Trophoblast cell (in vitro differentiated cells and primary cell): ENCODE measurements around the gene CCL26.

Experiments used
- DNase-seq, 2 donors: peaks; one replicate each; pipeline ENCODE4 v3.0.0-alpha.2; 2016
- H2AFZ ChIP-seq: 2 replicates; pipeline ENCODE4 v1.6.1; 2013; ENCODE audit warnings: low read length, moderate library complexity, mild to moderate bottlenecking; ENCODE audit not compliant: insufficient read depth, poor library complexity
- H2AK5ac ChIP-seq: 2 replicates; pipeline ENCODE4 v1.6.1; 2013; ENCODE audit warnings: mild to moderate bottlenecking, low read length
- H2BK120ac ChIP-seq: 2 replicates; pipeline ENCODE4 v1.6.1; 2013; ENCODE audit warnings: low read length, mild to moderate bottlenecking, moderate library complexity; ENCODE audit not compliant: insufficient read depth, poor library complexity
- H2BK12ac ChIP-seq: 2 replicates; pipeline ENCODE4 v1.6.1; 2013; ENCODE audit warnings: mild to moderate bottlenecking, low read length, moderate library complexity
- H2BK5ac ChIP-seq: 2 replicates; pipeline ENCODE4 v1.6.1; 2013; ENCODE audit warnings: low read length, low read depth, moderate library complexity, mild to moderate bottlenecking; ENCODE audit not compliant: poor library complexity
- H3K14ac ChIP-seq: 2 replicates; pipeline ENCODE4 v1.6.1; 2013; ENCODE audit warnings: mild to moderate bottlenecking, low read length
- H3K18ac ChIP-seq: 2 replicates; pipeline ENCODE4 v1.6.1; 2013; ENCODE audit warnings: mild to moderate bottlenecking, low read length
- H3K23ac ChIP-seq: 2 replicates; pipeline ENCODE4 v1.6.1; 2013; ENCODE audit warnings: low read length
- H3K27ac ChIP-seq: 2 replicates; pipeline ENCODE4 v1.5.1; 2013; ENCODE audit warnings: low read depth, mild to moderate bottlenecking, inconsistent platforms, low read length, moderate library complexity
- H3K27me3 ChIP-seq: 2 replicates; pipeline ENCODE4 v1.6.1; 2013; ENCODE audit warnings: inconsistent platforms, mild to moderate bottlenecking, low read length, moderate library complexity; ENCODE audit not compliant: insufficient read depth
- H3K36me3 ChIP-seq, 2 experiments: 1 replicate in 1 of 2; 2 replicates in 1 of 2; pipeline ENCODE4 v1.6.1; 2013; ENCODE audit warnings: low read length in 2 of 2, mild to moderate bottlenecking in 2 of 2, moderate library complexity in 1 of 2; ENCODE audit not compliant: insufficient read depth in 2 of 2, control insufficient read depth in 1 of 2
- H3K4ac ChIP-seq: 2 replicates; pipeline ENCODE4 v1.6.1; 2013; ENCODE audit warnings: low read depth, mild to moderate bottlenecking, low read length, moderate library complexity
- H3K4me1 ChIP-seq, 2 experiments: 1 replicate in 1 of 2; 2 replicates in 1 of 2; pipeline ENCODE4 v1.6.1; 2013; ENCODE audit warnings: low read length in 2 of 2, mild to moderate bottlenecking in 2 of 2, moderate library complexity in 1 of 2; ENCODE audit not compliant: insufficient read depth in 2 of 2, control insufficient read depth in 1 of 2
- H3K4me2 ChIP-seq: 2 replicates; pipeline ENCODE4 v1.6.1; 2013; ENCODE audit warnings: inconsistent platforms, mild to moderate bottlenecking, low read length, moderate library complexity
- H3K4me3 ChIP-seq: 2 replicates; pipeline ENCODE4 v1.5.1; 2013; ENCODE audit warnings: mild to moderate bottlenecking, low read depth, low read length, inconsistent platforms
- H3K79me1 ChIP-seq: one replicate; pipeline ENCODE4 v1.6.1; 2013; ENCODE audit warnings: low read length
- H3K79me2 ChIP-seq: 2 replicates; pipeline ENCODE4 v1.6.1; 2013; ENCODE audit warnings: low read length, mild to moderate bottlenecking; ENCODE audit not compliant: control insufficient read depth, insufficient read depth, poor library complexity
- H3K9ac ChIP-seq: 2 replicates; pipeline ENCODE4 v1.6.1; 2013; ENCODE audit warnings: mild to moderate bottlenecking, low read length
- H3K9me3 ChIP-seq: 2 replicates; pipeline ENCODE4 v1.6.1; 2013; ENCODE audit warnings: low read depth, mild to moderate bottlenecking, control low read depth, inconsistent platforms, low read length; ENCODE audit not compliant: insufficient read depth
- H4K12ac ChIP-seq: 2 replicates; pipeline ENCODE4 v1.6.1; 2013; ENCODE audit warnings: low read depth, mild to moderate bottlenecking, low read length, moderate library complexity
- H4K8ac ChIP-seq: 2 replicates; pipeline ENCODE4 v1.6.1; 2013; ENCODE audit warnings: low read depth, mild to moderate bottlenecking, low read length, moderate library complexity
- H4K91ac ChIP-seq: one replicate; pipeline ENCODE4 v1.6.1; 2013; ENCODE audit warnings: low read depth, mild to moderate bottlenecking, low read length, moderate library complexity
- WGBS: extraction: QIAGEN DNeasy Blood & Tissue Kit; methylation state at CpG from one replicate; pipeline ENCODE4 v1.1.7; 2013; ENCODE audit warnings: missing lambda C conversion rate; ENCODE audit not compliant: insufficient read length, insufficient coverage; ENCODE audit errors: extremely low coverage; 5-methylcytosine and 5-hydroxymethylcytosine counted together

The CCL26 gene

GRCh38 chr7:75734586-75735458 is 37.2 kb downstream of the CCL26 start:
- Histone ChIP-seq H3K14ac (no peak overlapping the region), H2AK5ac (no peak overlapping the region), H2BK5ac (no peak overlapping the region), H2BK12ac (no peak overlapping the region), H4K91ac (no peak overlapping the region), H4K8ac (no peak overlapping the region), H4K12ac (no peak overlapping the region), H3K4me1 (peaks cover 7 to 9% of the 10 kb centered on the region in 2 experiments), H3K18ac (no peak overlapping the region), H3K79me1 (peaks cover 3% of the 10 kb centered on the region), H2AFZ (no peak overlapping the region), H3K79me2 (peaks cover 2% of the 10 kb centered on the region), H3K23ac (no peak overlapping the region), H2BK120ac (no peak overlapping the region), H3K27ac (no peak overlapping the region), H3K4ac (no peak overlapping the region), H3K4me2 (no peak overlapping the region), H3K9ac (no peak overlapping the region), H3K4me3 (no peak overlapping the region), H3K9me3 (peaks cover under 1% of the 10 kb centered on the region), H3K27me3 (no peaks in the 10 kb centered on the region), H3K36me3 (no peaks in the 10 kb centered on the region)
- WGBS: no CpG with 5 or more reads among the region's 9 CpGs
- DNase-seq: peak; percentile 90 to 94

GRCh38 chr7:75732764-75733630 is 39.0 kb downstream of the CCL26 start:
- Histone ChIP-seq H3K4me3 (no peak overlapping the region), H3K79me1 (peaks cover 5% of the 10 kb centered on the region), H3K23ac (no peak overlapping the region), H3K27ac (no peak overlapping the region), H3K14ac (no peak overlapping the region), H3K4me2 (no peak overlapping the region), H3K36me3 (no peaks in the 10 kb centered on the region), H3K9ac (no peak overlapping the region), H4K91ac (no peak overlapping the region), H4K8ac (no peak overlapping the region), H2AFZ (no peak overlapping the region), H3K27me3 (no peaks in the 10 kb centered on the region), H2BK5ac (no peak overlapping the region), H3K9me3 (peaks cover 1% of the 10 kb centered on the region), H2BK12ac (no peak overlapping the region), H4K12ac (no peak overlapping the region), H3K4me1 (peaks cover 10 to 12% of the 10 kb centered on the region in 2 experiments), H3K4ac (no peak overlapping the region), H3K18ac (no peak overlapping the region), H3K79me2 (peaks cover 2% of the 10 kb centered on the region), H2BK120ac (no peak overlapping the region), H2AK5ac (no peak overlapping the region)
- no peak for DNase-seq
- WGBS: no CpG with 5 or more reads among the region's 15 CpGs

- H3K9ac ChIP-seq: no peak overlapping the region
- WGBS: no CpG with 5 or more reads among the region's 12 CpGs
These were observed 39.9 kb downstream of the CCL26 start for GRCh38 chr7:75732016-75732521.

GRCh38 chr7:75729851-75730274 is 42.1 kb downstream of the CCL26 start:
- Histone ChIP-seq H2AFZ (no peak overlapping the region), H2BK120ac (no peak overlapping the region), H3K9ac (no peak overlapping the region), H4K12ac (no peak overlapping the region), H3K23ac (no peak overlapping the region), H3K27ac (no peak overlapping the region), H2BK12ac (peak overlapping the region; percentile 56), H4K91ac (peak overlapping the region; percentile 22), H3K79me2 (peaks cover 2% of the 10 kb centered on the region), H3K79me1 (peaks cover 5% of the 10 kb centered on the region), H2AK5ac (peak overlapping the region; percentile 61), H3K4ac (no peak overlapping the region), H3K9me3 (peaks cover 1% of the 10 kb centered on the region), H4K8ac (no peak overlapping the region), H2BK5ac (no peak overlapping the region), H3K14ac (peak overlapping the region; percentile 55), H3K36me3 (no peaks in the 10 kb centered on the region), H3K4me1 (peaks cover 9 to 11% of the 10 kb centered on the region in 2 experiments), H3K18ac (no peak overlapping the region), H3K4me3 (no peak overlapping the region), H3K27me3 (no peaks in the 10 kb centered on the region), H3K4me2 (no peak overlapping the region)
- no CpG with 5 or more reads among the region's 4 CpGs for WGBS
- peak in 1 of 2 donors; percentile 71 for DNase-seq

More at GRCh38 chr7:75732016-75732521, 39.9 kb downstream of the CCL26 start:
- no peak overlapping the region for H2AFZ ChIP-seq
- no peaks in the 10 kb centered on the region for H3K36me3 ChIP-seq
- no peak overlapping the region for H3K4ac ChIP-seq
- peaks cover 2% of the 10 kb centered on the region for H3K79me2 ChIP-seq
- DNase-seq: no peak
- no peak overlapping the region for H2BK12ac ChIP-seq
- H4K12ac ChIP-seq: no peak overlapping the region
- peaks cover 9 to 11% of the 10 kb centered on the region in 2 experiments for H3K4me1 ChIP-seq
- H4K8ac ChIP-seq: no peak overlapping the region
- no peak overlapping the region for H3K4me3 ChIP-seq
- no peak overlapping the region for H3K27ac ChIP-seq
- no peak overlapping the region for H3K23ac ChIP-seq
- no peak overlapping the region for H2AK5ac ChIP-seq
- H3K14ac ChIP-seq: no peak overlapping the region
- peaks cover 5% of the 10 kb centered on the region for H3K79me1 ChIP-seq
- no peak overlapping the region for H3K4me2 ChIP-seq
- H2BK120ac ChIP-seq: no peak overlapping the region
- H3K18ac ChIP-seq: no peak overlapping the region
- H4K91ac ChIP-seq: no peak overlapping the region
- H3K27me3 ChIP-seq: no peaks in the 10 kb centered on the region
- H3K9me3 ChIP-seq: peaks cover 1% of the 10 kb centered on the region
- no peak overlapping the region for H2BK5ac ChIP-seq
